Endometrial microvascular endothelial cells (primary cell): ENCODE measurements around the gene PDLIM7. TPM values are rescaled to one million over a fixed set of nuclear protein-coding genes. Genes with fewer than 3 reads are reported as not detected.
"Not testable (repeated sequence)": the region's sequence is repeated elsewhere in the genome, so short reads cannot be mapped to it uniquely, and the experiment has no call there.

Source experiments
- in situ Hi-C: cut with HindIII; loops from 2 replicates; pipeline ENCODE4 v1.10.0; 2017; ENCODE audit warnings: low sequenced_read_pairs, low pct_unique_long_range_greater_than_20kb; ENCODE audit errors: inconsistent ontology term
- total RNA-seq: library from RNA; depleted of rRNA; stranded (reverse); fragments of >200 nt; gene quantifications from one replicate; pipeline ENCODE4 v1.2.3, GENCODE V29; 2015; ENCODE audit errors: inconsistent ontology term

PDLIM7 gene
- total RNA-seq, 1 donor from 2014 or later = 224 TPM

GRCh38 chr5:177495243-177496060 is 2.0 kb downstream of the PDLIM7 start:
- in situ Hi-C loops = no loop called here

- in situ Hi-C loops = no loop called here
Measured at GRCh38 chr5:177494346-177495195, 2.8 kb downstream of the PDLIM7 start.

- in situ Hi-C loops = no loop called here
Measured at GRCh38 chr5:177493795-177494345, 3.5 kb downstream of the PDLIM7 start.

- in situ Hi-C loops = no loop called here
Measured at GRCh38 chr5:177492841-177493240, 4.6 kb downstream of the PDLIM7 start.

- in situ Hi-C loops = no loop called here
Measured at GRCh38 chr5:177491983-177492746, 5.2 kb downstream of the PDLIM7 start.

- in situ Hi-C loops = no loop called here
Measured at GRCh38 chr5:177491429-177491945, 5.9 kb downstream of the PDLIM7 start.

- in situ Hi-C loops = no loop called here
Measured at GRCh38 chr5:177490992-177491391, 6.4 kb downstream of the PDLIM7 start.

- in situ Hi-C loops = no loop called here
Measured at GRCh38 chr5:177490311-177490991, 7.0 kb downstream of the PDLIM7 start.

- in situ Hi-C loops = no loop called here
Measured at GRCh38 chr5:177489119-177489716, 8.2 kb downstream of the PDLIM7 start.

- in situ Hi-C loops = no loop called here
Measured at GRCh38 chr5:177487975-177488374, 9.4 kb downstream of the PDLIM7 start.

GRCh38 chr5:177487144-177487543 is 10.3 kb downstream of the PDLIM7 start:
- in situ Hi-C loops = no loop called here

- in situ Hi-C loops = no loop called here
Measured at GRCh38 chr5:177486256-177486655, 11.1 kb downstream of the PDLIM7 start.

GRCh38 chr5:177485753-177486152 is 11.7 kb downstream of the PDLIM7 start:
- in situ Hi-C loops = not testable (repeated sequence)

GRCh38 chr5:177484902-177485549 is 12.4 kb downstream of the PDLIM7 start:
- in situ Hi-C loops = no loop called here

GRCh38 chr5:177483994-177484901 is 13.2 kb downstream of the PDLIM7 start:
- in situ Hi-C loops = no loop called here

GRCh38 chr5:177483042-177483441 is 14.4 kb downstream of the PDLIM7 start:
- in situ Hi-C loops = no loop called here
